ENCODE measurements around the gene KCTD3.

KCTD3 gene

GRCh38 chr1:215529571-215529970, 37.5 kb upstream of the KCTD3 start:
- no peak overlapping the region for H3K27ac ChIP-seq (ENCODE audit: low read depth, low read length)
- H3K9me3 ChIP-seq (ENCODE audit: control insufficient read depth in 5 of 5, low read length in 5 of 5) = no peaks in the 10 kb centered on the region
- H3K4me3 ChIP-seq (ENCODE audit: low read depth in 1 of 5, low read length in 5 of 5) = no peak overlapping the region
- H3K9ac ChIP-seq (ENCODE audit: low read length in 5 of 5) = no peak overlapping the region
- peaks cover 0 to 9% (median 0%) of the 10 kb centered on the region in 5 donors for H3K27me3 ChIP-seq (ENCODE audit: control insufficient read depth in 5 of 5, insufficient read depth in 4 of 5, low read length in 5 of 5)
- H3K4me1 ChIP-seq (ENCODE audit: control insufficient read depth in 5 of 5, insufficient read depth in 5 of 5, low read length in 5 of 5) = no peaks in the 10 kb centered on the region
- no peaks in the 10 kb centered on the region for H3K36me3 ChIP-seq (ENCODE audit: control insufficient read depth in 5 of 5, insufficient read depth in 5 of 5, low read length in 5 of 5)

DNA sequence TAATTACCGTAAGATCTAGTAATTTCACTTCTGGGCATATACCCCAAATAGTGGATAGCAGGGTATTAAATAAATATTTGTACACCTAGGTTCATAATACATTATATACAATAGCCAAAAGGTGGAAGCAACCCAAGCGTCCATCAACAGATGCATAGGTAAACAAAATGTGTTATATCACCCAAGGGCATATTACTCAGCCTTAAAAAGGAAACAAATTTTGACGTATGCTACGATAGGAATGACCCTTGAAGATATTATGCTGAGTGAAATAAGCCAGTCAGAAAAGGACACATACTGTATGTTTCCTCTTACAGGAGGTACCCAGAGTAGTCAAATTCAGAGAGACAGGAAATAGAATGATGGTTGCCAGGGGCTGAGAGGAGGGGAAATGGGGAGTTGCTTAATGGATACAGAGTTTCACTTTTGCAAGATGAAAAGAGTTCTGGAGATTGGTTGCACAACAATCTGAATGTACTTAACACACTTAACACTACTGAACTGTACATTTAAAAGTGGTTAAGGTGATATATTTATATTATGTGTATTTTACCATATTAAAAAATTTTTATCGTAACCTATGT, 36.6 kb upstream of the KCTD3 start:
- no peaks in the 10 kb centered on the region for H3K9me3 ChIP-seq (ENCODE audit: control insufficient read depth in 5 of 5, low read length in 5 of 5)
- H3K27ac ChIP-seq (ENCODE audit: low read depth, low read length) = no peak overlapping the region
- H3K27me3 ChIP-seq (ENCODE audit: control insufficient read depth in 5 of 5, insufficient read depth in 4 of 5, low read length in 5 of 5) = peaks cover 0 to 9% (median 0%) of the 10 kb centered on the region in 5 donors
- no peaks in the 10 kb centered on the region for H3K36me3 ChIP-seq (ENCODE audit: control insufficient read depth in 5 of 5, insufficient read depth in 5 of 5, low read length in 5 of 5)
- H3K9ac ChIP-seq (ENCODE audit: low read length in 5 of 5) = no peak overlapping the region
- no peak overlapping the region for H3K4me3 ChIP-seq (ENCODE audit: low read depth in 1 of 5, low read length in 5 of 5)
- no peaks in the 10 kb centered on the region for H3K4me1 ChIP-seq (ENCODE audit: control insufficient read depth in 5 of 5, insufficient read depth in 5 of 5, low read length in 5 of 5)

- Histone ChIP-seq H3K27ac (ENCODE audit: low read depth, low read length) (no peak overlapping the region), H3K9me3 (ENCODE audit: control insufficient read depth in 5 of 5, low read length in 5 of 5) (peaks cover 0 to 12% (median 9%) of the 10 kb centered on the region in 5 donors), H3K9ac (ENCODE audit: low read length in 5 of 5) (no peak overlapping the region), H3K27me3 (ENCODE audit: control insufficient read depth in 5 of 5, insufficient read depth in 4 of 5, low read length in 5 of 5) (no peaks in the 10 kb centered on the region), H3K36me3 (ENCODE audit: control insufficient read depth in 5 of 5, insufficient read depth in 5 of 5, low read length in 5 of 5) (no peaks in the 10 kb centered on the region), H3K4me1 (ENCODE audit: control insufficient read depth in 5 of 5, insufficient read depth in 5 of 5, low read length in 5 of 5) (peaks cover 0 to 13% (median 6%) of the 10 kb centered on the region in 5 donors), H3K4me3 (ENCODE audit: low read depth in 1 of 5, low read length in 5 of 5) (no peak overlapping the region)
Observed at GRCh38 chr1:215539803-215540570, 27.1 kb upstream of the KCTD3 start.

- H3K4me3 ChIP-seq (ENCODE audit: low read depth in 1 of 5, low read length in 5 of 5) = no peak overlapping the region
- peaks cover 0 to 13% (median 6%) of the 10 kb centered on the region in 5 donors for H3K4me1 ChIP-seq (ENCODE audit: control insufficient read depth in 5 of 5, insufficient read depth in 5 of 5, low read length in 5 of 5)
- no peaks in the 10 kb centered on the region for H3K36me3 ChIP-seq (ENCODE audit: control insufficient read depth in 5 of 5, insufficient read depth in 5 of 5, low read length in 5 of 5)
Observed at GRCh38 chr1:215542301-215542700, 24.8 kb upstream of the KCTD3 start.

GRCh38 chr1:215543191-215543606, 23.9 kb upstream of the KCTD3 start:
- no peak overlapping the region for H3K27ac ChIP-seq (ENCODE audit: low read depth, low read length)

More at GRCh38 chr1:215542301-215542700, 24.8 kb upstream of the KCTD3 start:
- Histone ChIP-seq H3K9me3 (ENCODE audit: control insufficient read depth in 5 of 5, low read length in 5 of 5) (peaks cover 0 to 12% (median 9%) of the 10 kb centered on the region in 5 donors), H3K27me3 (ENCODE audit: control insufficient read depth in 5 of 5, insufficient read depth in 4 of 5, low read length in 5 of 5) (no peaks in the 10 kb centered on the region), H3K27ac (ENCODE audit: low read depth, low read length) (no peak overlapping the region), H3K9ac (ENCODE audit: low read length in 5 of 5) (no peak overlapping the region)

DNA sequence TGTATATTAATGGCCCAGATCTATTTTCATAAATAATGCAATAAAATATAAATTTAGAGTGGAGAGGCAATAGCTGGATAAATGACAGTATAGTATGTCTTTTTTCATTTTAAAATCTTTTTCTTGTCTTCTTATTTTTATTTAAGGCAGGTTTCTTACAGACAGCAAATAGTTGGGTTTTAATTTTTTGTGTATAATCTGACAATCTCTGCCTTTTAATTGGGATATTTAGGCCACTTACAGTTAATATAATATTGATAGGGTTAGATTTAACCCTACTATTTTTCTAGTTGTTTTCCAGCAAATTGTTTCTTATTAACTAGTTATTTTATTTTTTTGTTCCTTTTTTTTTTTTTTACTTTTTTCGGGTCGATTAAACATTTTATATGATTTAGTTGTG, 23.3 kb upstream of the KCTD3 start:
- Histone ChIP-seq H3K4me1 (ENCODE audit: control insufficient read depth in 5 of 5, insufficient read depth in 5 of 5, low read length in 5 of 5) (peaks cover 0 to 13% (median 6%) of the 10 kb centered on the region in 5 donors), H3K27ac (ENCODE audit: low read depth, low read length) (no peak overlapping the region), H3K4me3 (ENCODE audit: low read depth in 1 of 5, low read length in 5 of 5) (no peak overlapping the region), H3K9me3 (ENCODE audit: control insufficient read depth in 5 of 5, low read length in 5 of 5) (peaks cover 0 to 12% (median 9%) of the 10 kb centered on the region in 5 donors), H3K27me3 (ENCODE audit: control insufficient read depth in 5 of 5, insufficient read depth in 4 of 5, low read length in 5 of 5) (no peaks in the 10 kb centered on the region), H3K36me3 (ENCODE audit: control insufficient read depth in 5 of 5, insufficient read depth in 5 of 5, low read length in 5 of 5) (no peaks in the 10 kb centered on the region), H3K9ac (ENCODE audit: low read length in 5 of 5) (no peak overlapping the region)

More at GRCh38 chr1:215543191-215543606, 23.9 kb upstream of the KCTD3 start:
- Histone ChIP-seq H3K9ac (ENCODE audit: low read length in 5 of 5) (no peak overlapping the region), H3K4me3 (ENCODE audit: low read depth in 1 of 5, low read length in 5 of 5) (no peak overlapping the region), H3K4me1 (ENCODE audit: control insufficient read depth in 5 of 5, insufficient read depth in 5 of 5, low read length in 5 of 5) (peaks cover 0 to 13% (median 6%) of the 10 kb centered on the region in 5 donors), H3K27me3 (ENCODE audit: control insufficient read depth in 5 of 5, insufficient read depth in 4 of 5, low read length in 5 of 5) (no peaks in the 10 kb centered on the region), H3K9me3 (ENCODE audit: control insufficient read depth in 5 of 5, low read length in 5 of 5) (peaks cover 0 to 12% (median 9%) of the 10 kb centered on the region in 5 donors), H3K36me3 (ENCODE audit: control insufficient read depth in 5 of 5, insufficient read depth in 5 of 5, low read length in 5 of 5) (no peaks in the 10 kb centered on the region)

- Histone ChIP-seq H3K36me3 (ENCODE audit: control insufficient read depth in 5 of 5, insufficient read depth in 5 of 5, low read length in 5 of 5) (no peaks in the 10 kb centered on the region), H3K27ac (ENCODE audit: low read depth, low read length) (no peak overlapping the region), H3K4me3 (ENCODE audit: low read depth in 1 of 5, low read length in 5 of 5) (no peak overlapping the region), H3K9me3 (ENCODE audit: control insufficient read depth in 5 of 5, low read length in 5 of 5) (peaks cover 0 to 12% (median 9%) of the 10 kb centered on the region in 5 donors), H3K9ac (ENCODE audit: low read length in 5 of 5) (no peak overlapping the region), H3K4me1 (ENCODE audit: control insufficient read depth in 5 of 5, insufficient read depth in 5 of 5, low read length in 5 of 5) (peaks cover 0 to 13% (median 6%) of the 10 kb centered on the region in 5 donors), H3K27me3 (ENCODE audit: control insufficient read depth in 5 of 5, insufficient read depth in 4 of 5, low read length in 5 of 5) (no peaks in the 10 kb centered on the region)
Observed at GRCh38 chr1:215544566-215544965, 22.5 kb upstream of the KCTD3 start.

DNA sequence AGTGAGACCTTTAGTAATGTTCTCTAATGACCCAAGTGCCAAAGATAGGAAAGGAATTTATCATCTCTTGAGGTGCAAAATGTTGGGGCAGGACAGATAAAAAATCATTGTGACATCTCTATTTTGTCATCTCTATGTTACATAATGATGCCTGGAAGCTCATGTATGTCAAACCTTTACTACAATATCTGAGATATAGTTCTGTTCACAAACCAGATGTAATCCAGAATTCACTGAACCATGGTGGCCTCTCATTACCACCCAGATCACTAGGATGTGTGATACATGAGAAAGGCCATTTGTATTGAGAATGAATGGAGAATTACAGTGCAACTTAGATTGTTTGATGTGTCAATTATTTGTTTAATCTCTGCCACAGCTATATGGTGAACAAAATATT, 22.0 kb upstream of the KCTD3 start:
- no peaks in the 10 kb centered on the region for H3K27me3 ChIP-seq (ENCODE audit: control insufficient read depth in 5 of 5, insufficient read depth in 4 of 5, low read length in 5 of 5)
- peaks cover 0 to 9% (median 2%) of the 10 kb centered on the region in 5 donors for H3K4me1 ChIP-seq (ENCODE audit: control insufficient read depth in 5 of 5, insufficient read depth in 5 of 5, low read length in 5 of 5)
- no peak overlapping the region for H3K27ac ChIP-seq (ENCODE audit: low read depth, low read length)
- no peaks in the 10 kb centered on the region for H3K36me3 ChIP-seq (ENCODE audit: control insufficient read depth in 5 of 5, insufficient read depth in 5 of 5, low read length in 5 of 5)
- peaks cover 0 to 12% (median 9%) of the 10 kb centered on the region in 5 donors for H3K9me3 ChIP-seq (ENCODE audit: control insufficient read depth in 5 of 5, low read length in 5 of 5)
- no peak overlapping the region for H3K4me3 ChIP-seq (ENCODE audit: low read depth in 1 of 5, low read length in 5 of 5)
- H3K9ac ChIP-seq (ENCODE audit: low read length in 5 of 5) = no peak overlapping the region

GRCh38 chr1:215547011-215547410, 20.1 kb upstream of the KCTD3 start:
- peaks cover 0 to 12% (median 9%) of the 10 kb centered on the region in 5 donors for H3K9me3 ChIP-seq (ENCODE audit: control insufficient read depth in 5 of 5, low read length in 5 of 5)
- no peaks in the 10 kb centered on the region for H3K27me3 ChIP-seq (ENCODE audit: control insufficient read depth in 5 of 5, insufficient read depth in 4 of 5, low read length in 5 of 5)
- H3K27ac ChIP-seq (ENCODE audit: low read depth, low read length) = no peak overlapping the region
- H3K36me3 ChIP-seq (ENCODE audit: control insufficient read depth in 5 of 5, insufficient read depth in 5 of 5, low read length in 5 of 5) = no peaks in the 10 kb centered on the region
- H3K9ac ChIP-seq (ENCODE audit: low read length in 5 of 5) = no peak overlapping the region
- peaks cover 0 to 6% (median 0%) of the 10 kb centered on the region in 5 donors for H3K4me1 ChIP-seq (ENCODE audit: control insufficient read depth in 5 of 5, insufficient read depth in 5 of 5, low read length in 5 of 5)
- H3K4me3 ChIP-seq (ENCODE audit: low read depth in 1 of 5, low read length in 5 of 5) = no peak overlapping the region

- Histone ChIP-seq H3K4me1 (ENCODE audit: control insufficient read depth in 5 of 5, insufficient read depth in 5 of 5, low read length in 5 of 5) (no peaks in the 10 kb centered on the region), H3K9ac (ENCODE audit: low read length in 5 of 5) (no peak overlapping the region), H3K9me3 (ENCODE audit: control insufficient read depth in 5 of 5, low read length in 5 of 5) (peaks cover 0 to 14% (median 3%) of the 10 kb centered on the region in 5 donors), H3K27me3 (ENCODE audit: control insufficient read depth in 5 of 5, insufficient read depth in 4 of 5, low read length in 5 of 5) (no peaks in the 10 kb centered on the region), H3K36me3 (ENCODE audit: control insufficient read depth in 5 of 5, insufficient read depth in 5 of 5, low read length in 5 of 5) (no peaks in the 10 kb centered on the region), H3K27ac (ENCODE audit: low read depth, low read length) (no peak overlapping the region), H3K4me3 (ENCODE audit: low read depth in 1 of 5, low read length in 5 of 5) (no peak overlapping the region)
Observed at GRCh38 chr1:215551806-215552205, 15.3 kb upstream of the KCTD3 start.

Measured in subcutaneous abdominal adipose tissue (tissue), 5 donors.